Mesendoderm (in vitro differentiated cells): ENCODE measurements around the gene CLEC4D.

Source experiments
- DNase-seq: peaks from one replicate; pipeline ENCODE4 v3.0.0; 2013
- H2AK5ac ChIP-seq: 2 replicates; pipeline ENCODE4 v1.6.1; 2013; ENCODE audit warnings: low read length, inconsistent platforms
- H2BK120ac ChIP-seq: 2 replicates; pipeline ENCODE4 v1.6.1; 2013; ENCODE audit warnings: low read depth, mild to moderate bottlenecking, low read length, moderate library complexity, mixed read lengths
- H2BK15ac ChIP-seq: replicated peaks from 2 replicates; pipeline ENCODE4 v1.6.1; 2013; ENCODE audit warnings: low read depth, mild to moderate bottlenecking, moderate library complexity
- H2BK5ac ChIP-seq: 2 replicates; pipeline ENCODE4 v1.6.1; 2013; ENCODE audit warnings: low read length, inconsistent platforms
- H3K18ac ChIP-seq: 2 replicates; pipeline ENCODE4 v1.6.1; 2013; ENCODE audit warnings: mild to moderate bottlenecking, low read length, mixed read lengths
- H3K23ac ChIP-seq: one replicate; pipeline ENCODE4 v1.6.1; 2013; ENCODE audit warnings: low read length
- H3K27ac ChIP-seq: 2 replicates; pipeline ENCODE4 v1.5.1; 2013; ENCODE audit warnings: low read depth, mild to moderate bottlenecking, inconsistent platforms, low read length, moderate library complexity
- H3K27me3 ChIP-seq: 2 replicates; pipeline ENCODE4 v1.6.1; 2013; ENCODE audit warnings: low read length, control low read depth, mild to moderate bottlenecking, inconsistent platforms; ENCODE audit not compliant: insufficient read depth, poor library complexity
- H3K36me3 ChIP-seq: 2 replicates; pipeline ENCODE4 v1.6.1; 2013; ENCODE audit warnings: low read length, inconsistent platforms; ENCODE audit not compliant: control insufficient read depth, insufficient read depth
- H3K4ac ChIP-seq: one replicate; pipeline ENCODE4 v1.6.1; 2013; ENCODE audit warnings: low read depth, mild to moderate bottlenecking, low read length, moderate library complexity
- H3K4me1 ChIP-seq: 2 replicates; pipeline ENCODE4 v1.6.1; 2013; ENCODE audit warnings: low read depth, low read length, inconsistent platforms; ENCODE audit not compliant: control insufficient read depth
- H3K4me2 ChIP-seq: 2 replicates; pipeline ENCODE4 v1.6.1; 2013; ENCODE audit warnings: low read length
- H3K4me3 ChIP-seq: 2 replicates; pipeline ENCODE4 v1.5.1; 2013; ENCODE audit warnings: mild to moderate bottlenecking, low read length
- H3K56ac ChIP-seq: one replicate; pipeline ENCODE4 v1.6.1; 2013; ENCODE audit warnings: low read length
- H3K79me1 ChIP-seq: 2 replicates; pipeline ENCODE4 v1.6.1; 2013; ENCODE audit warnings: low read length, inconsistent platforms
- H3K79me2 ChIP-seq: 2 replicates; pipeline ENCODE4 v1.6.1; 2013; ENCODE audit warnings: mild to moderate bottlenecking, low read length; ENCODE audit not compliant: control insufficient read depth, insufficient read depth
- H3K9ac ChIP-seq: 2 replicates; pipeline ENCODE4 v1.6.1; 2013; ENCODE audit warnings: low read length, inconsistent platforms
- H4K5ac ChIP-seq: one replicate; pipeline ENCODE4 v1.6.1; 2013; ENCODE audit warnings: low read length
- H4K8ac ChIP-seq: one replicate; pipeline ENCODE4 v1.6.1; 2013; ENCODE audit warnings: low read depth, mild to moderate bottlenecking, control low read depth, low read length, moderate library complexity
- WGBS: extraction: QIAGEN DNeasy Blood & Tissue Kit; methylation state at CpG from one replicate; pipeline ENCODE4 v1.1.7; 2013; ENCODE audit warnings: low lambda C conversion rate, missing lambda C conversion rate; ENCODE audit not compliant: insufficient coverage; ENCODE audit errors: extremely low coverage; 5-methylcytosine and 5-hydroxymethylcytosine counted together

The CLEC4D gene

DNA sequence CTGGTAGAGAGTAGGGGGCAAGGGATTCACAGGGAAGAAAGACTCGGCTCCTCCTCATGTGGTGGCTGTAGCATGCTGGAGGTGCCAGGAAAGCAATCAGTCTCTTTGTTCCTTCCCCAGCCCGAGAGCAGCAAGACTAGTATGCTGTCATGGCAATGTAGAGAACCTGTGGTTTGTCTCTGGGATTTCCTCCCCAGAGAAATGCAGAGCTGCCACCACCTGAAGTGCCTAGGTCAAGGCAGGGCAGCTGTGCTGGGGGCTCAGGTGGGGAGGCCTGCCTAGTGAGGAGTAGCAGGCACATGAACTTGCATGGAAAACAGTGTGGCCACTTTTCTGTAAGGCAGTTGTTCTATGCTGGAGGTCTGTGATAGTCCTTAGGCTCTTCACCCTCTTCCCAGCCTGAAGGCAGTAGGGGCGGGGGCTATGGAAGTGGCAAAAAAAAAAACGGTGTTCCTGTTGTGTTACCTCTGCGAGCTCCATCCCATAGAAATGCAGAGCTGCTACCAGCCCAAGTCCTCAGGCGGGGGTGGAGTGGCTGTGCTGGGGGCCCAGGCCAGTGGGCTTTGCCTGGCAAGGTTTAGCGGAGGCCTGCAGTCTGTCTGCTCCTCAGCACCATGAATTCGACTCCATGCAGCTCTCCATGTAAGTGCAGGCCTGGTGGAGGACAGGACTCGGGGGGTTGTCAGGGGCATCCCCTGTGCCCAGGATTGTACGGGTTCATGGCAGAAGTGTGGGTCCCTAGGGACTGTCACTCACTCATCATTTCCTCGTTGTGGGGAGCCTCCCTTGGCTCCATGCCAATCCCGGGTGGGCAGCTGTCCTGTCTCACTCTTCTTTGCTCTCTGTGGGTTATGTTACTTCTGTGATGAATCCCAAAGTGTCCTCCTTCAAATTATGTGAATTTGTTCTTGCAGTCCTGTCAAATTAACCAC lies 4.1 kb upstream of the CLEC4D start:
- Histone ChIP-seq H3K4me2 (no peak overlapping the region), H3K18ac (no peak overlapping the region), H3K36me3 (no peaks in the 10 kb centered on the region), H3K27me3 (no peaks in the 10 kb centered on the region), H3K4ac (no peak overlapping the region), H2BK120ac (no peak overlapping the region), H2AK5ac (no peak overlapping the region), H3K79me2 (no peaks in the 10 kb centered on the region), H3K79me1 (no peaks in the 10 kb centered on the region), H2BK5ac (no peak overlapping the region), H3K4me1 (peaks cover 5% of the 10 kb centered on the region), H3K27ac (no peak overlapping the region), H4K8ac (no peak overlapping the region), H3K4me3 (no peak overlapping the region), H3K23ac (no peak overlapping the region), H3K56ac (peak overlapping the region; percentile 30), H3K9ac (no peak overlapping the region), H2BK15ac (no peak overlapping the region), H4K5ac (no peak overlapping the region)
- no CpG with 5 or more reads among the region's 12 CpGs for WGBS
- DNase-seq = peak; percentile 20

DNA sequence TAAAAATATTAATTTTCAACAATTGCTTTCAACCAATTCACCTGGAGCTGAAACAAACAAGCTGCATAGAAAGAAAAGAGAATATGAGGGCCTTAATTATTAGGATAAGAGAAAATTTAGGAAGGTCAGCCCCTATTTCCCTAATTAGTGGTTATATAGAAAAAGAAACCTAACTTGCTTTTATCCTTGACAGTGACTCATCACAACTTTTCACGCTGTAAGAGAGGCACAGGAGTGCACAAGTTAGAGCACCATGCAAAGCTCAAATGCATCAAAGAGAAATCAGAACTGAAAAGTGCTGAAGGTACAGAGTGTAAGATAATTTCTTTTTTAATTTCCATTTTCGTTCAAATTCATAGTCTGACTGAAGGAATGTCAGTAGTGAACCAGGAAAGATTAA lies 4.7 kb downstream of the CLEC4D start:
- Histone ChIP-seq H3K79me2 (no peaks in the 10 kb centered on the region), H2BK120ac (no peak overlapping the region), H3K79me1 (no peaks in the 10 kb centered on the region), H4K8ac (no peak overlapping the region), H3K27ac (no peak overlapping the region), H3K4me3 (no peak overlapping the region), H3K9ac (no peak overlapping the region), H2BK15ac (no peak overlapping the region), H2AK5ac (no peak overlapping the region), H2BK5ac (no peak overlapping the region), H3K36me3 (no peaks in the 10 kb centered on the region), H3K4me2 (no peak overlapping the region), H3K18ac (no peak overlapping the region), H3K4ac (no peak overlapping the region), H3K27me3 (no peaks in the 10 kb centered on the region), H3K4me1 (no peaks in the 10 kb centered on the region), H3K56ac (no peak overlapping the region), H4K5ac (no peak overlapping the region), H3K23ac (no peak overlapping the region)
- DNase-seq = no peak
- WGBS = no CpG with 5 or more reads among the region's 2 CpGs

DNA sequence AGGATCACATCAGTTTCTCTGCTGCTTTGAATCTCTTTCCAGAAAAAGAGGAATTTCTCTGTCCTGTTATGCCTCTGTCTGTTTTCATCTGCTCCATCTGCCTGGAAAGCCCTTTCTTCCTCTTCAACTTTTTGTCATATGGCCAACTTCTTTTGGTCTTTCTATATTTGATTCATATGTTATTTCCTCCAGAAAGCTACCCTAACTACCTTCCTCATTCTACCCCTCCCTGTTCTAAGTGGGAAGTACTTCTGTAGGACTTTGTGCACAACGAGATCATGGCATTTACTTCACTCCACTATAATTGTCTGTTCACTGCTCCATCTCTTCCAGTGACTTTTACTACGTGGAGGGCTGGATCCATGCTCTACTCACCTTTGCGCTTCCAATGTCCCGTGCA lies 5.9 kb downstream of the CLEC4D start:
- Histone ChIP-seq H3K79me2 (no peaks in the 10 kb centered on the region), H2AK5ac (no peak overlapping the region), H3K23ac (no peak overlapping the region), H4K5ac (no peak overlapping the region), H3K4me1 (no peaks in the 10 kb centered on the region), H3K4me2 (no peak overlapping the region), H2BK5ac (no peak overlapping the region), H3K27me3 (no peaks in the 10 kb centered on the region), H2BK120ac (no peak overlapping the region), H3K4ac (no peak overlapping the region), H3K27ac (no peak overlapping the region), H2BK15ac (no peak overlapping the region), H3K9ac (no peak overlapping the region), H3K56ac (no peak overlapping the region), H3K36me3 (no peaks in the 10 kb centered on the region), H3K79me1 (no peaks in the 10 kb centered on the region), H3K4me3 (no peak overlapping the region), H4K8ac (no peak overlapping the region), H3K18ac (no peak overlapping the region)
- WGBS = no CpG with 5 or more reads among the region's 4 CpGs
- DNase-seq = no peak

DNA sequence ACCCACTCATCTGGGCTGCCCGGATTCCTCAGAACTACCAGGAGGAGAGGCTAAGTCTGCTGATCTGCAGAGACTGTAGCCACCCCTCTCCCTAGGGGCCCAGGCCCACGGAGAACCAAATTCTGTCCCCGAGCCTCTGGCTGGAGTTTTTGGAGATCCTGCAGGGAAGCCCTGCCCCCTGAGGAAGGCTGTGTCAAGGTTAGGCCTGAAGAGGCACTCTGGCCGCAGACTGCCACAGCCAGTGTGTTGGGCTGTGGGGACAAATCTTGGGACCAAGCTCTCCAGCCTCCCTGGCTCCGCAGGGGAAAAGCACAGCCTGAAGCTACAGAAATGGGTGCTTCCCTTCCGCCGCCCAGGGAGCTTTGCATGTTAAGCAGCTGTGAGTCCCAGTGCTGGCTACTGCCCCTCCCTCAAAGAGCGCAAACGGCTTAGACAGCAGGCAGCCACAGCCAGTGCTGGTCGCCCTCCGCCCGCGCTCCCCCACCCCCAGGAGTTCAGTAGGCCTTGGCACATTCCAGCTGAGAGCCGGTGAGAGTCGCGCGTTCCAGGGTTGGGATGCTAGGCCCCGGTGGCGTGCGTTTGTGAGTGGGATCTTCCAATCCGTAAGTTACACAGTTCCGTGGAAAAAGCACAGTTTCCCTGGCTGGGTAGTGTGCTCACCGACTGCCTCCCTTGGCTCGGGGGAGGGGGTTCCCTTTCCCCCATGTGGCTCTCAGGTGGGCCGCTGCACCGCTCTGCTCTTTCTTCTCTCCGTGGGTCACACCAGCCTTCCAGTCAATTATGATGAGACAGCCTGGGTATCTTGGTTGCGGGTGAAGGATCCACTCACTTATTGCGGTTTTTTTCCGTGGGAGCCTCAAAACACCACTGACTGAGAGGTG lies 14.2 kb downstream of the CLEC4D start:
- Histone ChIP-seq H4K5ac (no peak overlapping the region), H3K27me3 (no peaks in the 10 kb centered on the region), H3K4me2 (no peak overlapping the region), H3K9ac (no peak overlapping the region), H3K36me3 (no peaks in the 10 kb centered on the region), H2BK5ac (no peak overlapping the region), H4K8ac (no peak overlapping the region), H2BK15ac (no peak overlapping the region), H3K4ac (no peak overlapping the region), H3K18ac (no peak overlapping the region), H2AK5ac (no peak overlapping the region), H3K23ac (no peak overlapping the region), H3K79me1 (no peaks in the 10 kb centered on the region), H3K4me3 (no peak overlapping the region), H3K79me2 (no peaks in the 10 kb centered on the region), H2BK120ac (no peak overlapping the region), H3K27ac (no peak overlapping the region), H3K56ac (peak overlapping the region; percentile 54), H3K4me1 (no peaks in the 10 kb centered on the region)
- no CpG with 5 or more reads among the region's 30 CpGs for WGBS
- peak; percentile 31 for DNase-seq

DNA sequence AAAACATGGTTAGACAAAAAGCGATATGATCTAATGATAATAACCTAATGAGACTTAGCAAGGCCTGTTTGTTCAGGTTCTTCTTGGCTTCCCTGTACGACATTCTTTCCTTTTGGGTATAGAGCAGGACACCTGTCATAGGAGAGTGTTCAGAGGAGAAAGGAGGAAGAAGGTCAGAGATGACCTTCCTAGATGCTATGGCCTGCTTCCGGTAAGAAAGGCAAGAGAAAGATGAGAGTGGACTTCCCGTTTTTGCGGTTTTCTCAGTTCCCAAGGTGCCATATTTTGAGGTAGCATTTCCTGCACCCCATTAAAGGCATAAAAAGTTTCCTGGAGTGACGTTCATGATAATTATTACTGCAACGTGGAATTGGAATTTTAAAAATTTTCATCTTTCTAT lies 18.7 kb downstream of the CLEC4D start:
- WGBS = no CpG with 5 or more reads among the region's 7 CpGs
- Histone ChIP-seq H3K4ac (no peak overlapping the region), H3K4me2 (no peak overlapping the region)

More for the DNA sequence above, 18.7 kb downstream of the CLEC4D start:
- Histone ChIP-seq H3K4me1 (no peaks in the 10 kb centered on the region), H3K23ac (no peak overlapping the region), H2AK5ac (no peak overlapping the region), H3K27me3 (no peaks in the 10 kb centered on the region), H4K5ac (no peak overlapping the region), H4K8ac (no peak overlapping the region), H3K4me3 (no peak overlapping the region), H2BK5ac (no peak overlapping the region), H2BK15ac (no peak overlapping the region), H3K9ac (no peak overlapping the region), H3K79me2 (no peaks in the 10 kb centered on the region), H2BK120ac (no peak overlapping the region), H3K18ac (no peak overlapping the region), H3K27ac (no peak overlapping the region), H3K36me3 (no peaks in the 10 kb centered on the region), H3K56ac (no peak overlapping the region), H3K79me1 (no peaks in the 10 kb centered on the region)
- DNase-seq = no peak
